Measurements from ENCODE around the gene PALS2.

PALS2 gene

DNA sequence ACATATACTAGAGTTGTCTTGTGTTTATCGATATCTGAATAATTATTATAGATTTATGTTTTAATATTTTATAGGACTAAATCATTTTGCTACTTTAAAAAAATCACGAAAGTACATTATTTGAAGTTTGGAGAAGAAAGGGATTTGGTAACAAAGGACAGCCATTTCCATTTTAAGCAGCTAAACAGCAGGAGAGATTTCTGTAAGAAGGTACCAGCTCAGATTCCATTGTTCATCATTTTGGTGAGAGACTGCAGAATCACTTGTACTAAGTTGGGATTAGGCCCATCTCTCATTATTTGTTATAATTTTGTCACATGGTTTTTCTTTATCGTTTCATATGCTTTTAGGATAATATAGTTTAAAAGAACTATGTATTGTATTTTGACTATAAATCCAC is 46.7 kb downstream of the PALS2 start:
- TF ChIP-seq, protein P1, sequence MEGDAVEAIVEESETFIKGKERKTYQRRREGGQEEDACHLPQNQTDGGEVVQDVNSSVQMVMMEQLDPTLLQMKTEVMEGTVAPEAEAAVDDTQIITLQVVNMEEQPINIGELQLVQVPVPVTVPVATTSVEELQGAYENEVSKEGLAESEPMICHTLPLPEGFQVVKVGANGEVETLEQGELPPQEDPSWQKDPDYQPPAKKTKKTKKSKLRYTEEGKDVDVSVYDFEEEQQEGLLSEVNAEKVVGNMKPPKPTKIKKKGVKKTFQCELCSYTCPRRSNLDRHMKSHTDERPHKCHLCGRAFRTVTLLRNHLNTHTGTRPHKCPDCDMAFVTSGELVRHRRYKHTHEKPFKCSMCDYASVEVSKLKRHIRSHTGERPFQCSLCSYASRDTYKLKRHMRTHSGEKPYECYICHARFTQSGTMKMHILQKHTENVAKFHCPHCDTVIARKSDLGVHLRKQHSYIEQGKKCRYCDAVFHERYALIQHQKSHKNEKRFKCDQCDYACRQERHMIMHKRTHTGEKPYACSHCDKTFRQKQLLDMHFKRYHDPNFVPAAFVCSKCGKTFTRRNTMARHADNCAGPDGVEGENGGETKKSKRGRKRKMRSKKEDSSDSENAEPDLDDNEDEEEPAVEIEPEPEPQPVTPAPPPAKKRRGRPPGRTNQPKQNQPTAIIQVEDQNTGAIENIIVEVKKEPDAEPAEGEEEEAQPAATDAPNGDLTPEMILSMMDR (IDR thresholded peaks at IDR 0.05; ENCODE audit: borderline replicate concordance, insufficient read depth, low read depth, low read length): no peak
- H3K4me3 ChIP-seq (ENCODE audit: low read depth, low read length): no peak overlapping the region

DNA sequence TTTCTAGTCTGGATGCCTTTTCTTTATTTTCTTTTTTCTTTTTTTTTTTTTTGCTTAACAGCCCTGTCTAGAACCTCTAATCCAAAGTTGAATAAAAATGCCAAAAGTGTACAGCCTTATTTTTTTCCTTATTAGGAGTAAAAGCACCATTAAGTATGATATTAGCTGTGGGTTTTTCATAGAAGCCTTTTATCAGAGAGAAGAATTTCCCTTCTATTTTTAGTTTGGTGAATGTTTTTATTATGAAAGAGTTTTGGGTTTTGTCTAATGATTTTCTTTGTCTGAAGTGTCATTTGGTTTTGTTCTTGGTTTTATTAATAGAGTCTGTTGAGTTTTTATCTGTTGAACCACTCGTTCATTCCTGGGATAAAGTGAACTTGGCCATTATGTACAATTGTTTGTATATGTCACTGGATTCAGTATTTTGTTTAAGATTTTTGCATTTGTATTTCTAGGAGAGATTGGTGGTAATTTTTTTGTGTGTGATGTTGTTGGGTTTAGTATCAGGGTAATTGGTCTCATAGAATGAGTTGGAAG is 49.5 kb downstream of the PALS2 start:
- H3K4me3 ChIP-seq (ENCODE audit: low read depth, low read length): no peak overlapping the region
- TF ChIP-seq, protein P1 (IDR thresholded peaks at IDR 0.05; ENCODE audit: borderline replicate concordance, insufficient read depth, low read depth, low read length): no peak

Data from GM12875 (cell line).